Colon (tissue), 2 donors: ENCODE results near the gene OLA1.
"Not testable (repeated sequence)": the region's sequence is repeated elsewhere in the genome, so short reads cannot be mapped to it uniquely, and the experiment has no call there.

Experiments used
- FAIRE-seq: peaks from 2 replicates; lab custom pipeline; 2012; peaks lifted over from hg19 to GRCh38; lab: Jason Lieb, UNC
- donor health status: control.
- donor health status: control.

OLA1 gene

GRCh38 chr2:174248187-174248997 is at the start of gene OLA1:
Gene OLA1 (minus strand): TSS chr2:174248532. CDS start chr2:174246815, 1,717 bp downstream.
- no peak for FAIRE-seq

GRCh38 chr2:174292908-174293307 is 44.6 kb upstream of the OLA1 start:
- FAIRE-seq = no peak

GRCh38 chr2:174286172-174286571 is 37.8 kb upstream of the OLA1 start:
- no peak for FAIRE-seq

- FAIRE-seq = no peak
Measured at GRCh38 chr2:174282441-174282840, 34.1 kb upstream of the OLA1 start.

- no peak for FAIRE-seq
Measured at GRCh38 chr2:174281736-174282135, 33.4 kb upstream of the OLA1 start.

- FAIRE-seq = no peak
Measured at GRCh38 chr2:174280596-174280995, 32.3 kb upstream of the OLA1 start.

- not testable (repeated sequence) for FAIRE-seq
Measured at GRCh38 chr2:174270263-174270662, 21.9 kb upstream of the OLA1 start.

- no peak for FAIRE-seq
Measured at GRCh38 chr2:174266288-174266687, 18.0 kb upstream of the OLA1 start.

GRCh38 chr2:174263997-174264396 is 15.7 kb upstream of the OLA1 start:
- no peak for FAIRE-seq

GRCh38 chr2:174259981-174260380 is 11.6 kb upstream of the OLA1 start:
- FAIRE-seq = no peak

- no peak for FAIRE-seq
Measured at GRCh38 chr2:174254267-174254666, 5.9 kb upstream of the OLA1 start.

GRCh38 chr2:174248998-174249592 is 763 bp upstream of the OLA1 start:
- FAIRE-seq = no peak

- no peak for FAIRE-seq
Measured at GRCh38 chr2:174247474-174248186, 702 bp downstream of the OLA1 start.

- no peak for FAIRE-seq
Measured at GRCh38 chr2:174246944-174247381, 1.4 kb downstream of the OLA1 start.

- FAIRE-seq = not testable (repeated sequence)
Measured at GRCh38 chr2:174245628-174246027, 2.7 kb downstream of the OLA1 start.

- no peak for FAIRE-seq
Measured at GRCh38 chr2:174245065-174245464, 3.3 kb downstream of the OLA1 start.

GRCh38 chr2:174243812-174244211 is 4.5 kb downstream of the OLA1 start:
- FAIRE-seq = no peak

GRCh38 chr2:174240097-174240496 is 8.2 kb downstream of the OLA1 start:
- FAIRE-seq = no peak

- FAIRE-seq = no peak
Measured at GRCh38 chr2:174236429-174236828, 11.9 kb downstream of the OLA1 start.

GRCh38 chr2:174235680-174236079 is 12.7 kb downstream of the OLA1 start:
- no peak for FAIRE-seq

GRCh38 chr2:174233771-174234275 is 14.5 kb downstream of the OLA1 start:
- FAIRE-seq = no peak

GRCh38 chr2:174227748-174228147 is 20.6 kb downstream of the OLA1 start:
- no peak for FAIRE-seq
